GM18520 (cell line): ENCODE measurements around the gene CAMK2G.
"Not testable (repeated sequence)": the region's sequence is repeated elsewhere in the genome, so short reads cannot be mapped to it uniquely, and the experiment has no call there.

Experiments
- ATAC-seq: cut with Tn5 transposase; IDR thresholded peaks from one replicate; pipeline ENCODE4 v1.9.1; 2021; ENCODE audit not compliant: unreplicated experiment

Gene CAMK2G

DNA sequence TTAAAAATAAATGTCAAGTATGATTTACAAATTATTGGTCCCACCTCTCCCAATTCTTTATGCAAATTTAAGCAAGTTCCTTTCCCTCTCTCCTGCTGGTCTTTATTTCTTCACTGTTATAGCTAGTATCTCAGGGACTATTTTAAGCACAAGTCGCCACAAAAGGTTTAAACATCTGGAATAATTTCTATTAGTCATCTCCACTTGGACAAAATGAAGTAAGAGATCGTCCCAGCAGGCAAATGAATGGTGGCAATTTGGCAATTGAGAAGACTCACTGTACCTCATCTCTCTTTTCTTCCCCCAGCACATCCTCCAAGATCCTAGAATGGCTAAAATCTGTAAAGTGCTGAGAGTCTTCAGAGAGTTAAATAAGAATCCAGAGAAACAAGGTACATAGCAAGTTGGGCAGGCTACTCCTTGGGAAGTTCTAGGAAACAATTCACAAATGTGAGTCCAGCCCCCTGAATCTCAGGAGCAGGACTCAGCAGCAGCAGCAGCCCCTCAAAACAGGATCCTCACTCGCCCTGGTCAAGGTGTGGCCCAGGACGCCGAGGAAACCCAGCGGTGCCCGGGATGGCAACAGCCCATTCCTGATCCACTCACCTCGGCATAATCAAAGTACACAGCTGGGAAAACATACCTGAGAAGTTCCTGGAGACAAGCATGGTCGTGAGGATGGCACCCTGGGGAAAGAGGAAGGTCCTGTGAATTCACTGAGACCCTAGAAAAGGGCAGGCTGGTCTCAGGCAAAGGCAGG, 32.6 kb downstream of the CAMK2G start:
- ATAC-seq, result no peak

DNA sequence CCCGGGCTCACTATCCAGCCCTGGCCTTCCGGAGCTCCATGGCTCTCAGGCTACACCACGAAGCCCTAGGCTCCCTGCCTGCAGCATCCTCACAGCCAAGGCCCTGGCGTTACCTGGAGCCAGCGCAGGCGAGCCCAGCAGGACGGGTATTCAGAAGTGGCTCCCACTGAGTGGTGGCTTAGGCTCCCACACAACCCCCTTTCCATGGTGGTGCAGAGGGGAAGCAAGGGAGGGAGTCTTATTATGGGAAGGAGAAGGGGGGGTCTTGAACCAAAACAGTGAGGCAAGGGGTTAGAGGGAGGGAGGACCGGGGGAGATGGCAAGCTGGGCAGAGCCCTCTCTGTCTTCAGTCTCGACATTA, 33.3 kb downstream of the CAMK2G start:
- no peak for ATAC-seq

DNA sequence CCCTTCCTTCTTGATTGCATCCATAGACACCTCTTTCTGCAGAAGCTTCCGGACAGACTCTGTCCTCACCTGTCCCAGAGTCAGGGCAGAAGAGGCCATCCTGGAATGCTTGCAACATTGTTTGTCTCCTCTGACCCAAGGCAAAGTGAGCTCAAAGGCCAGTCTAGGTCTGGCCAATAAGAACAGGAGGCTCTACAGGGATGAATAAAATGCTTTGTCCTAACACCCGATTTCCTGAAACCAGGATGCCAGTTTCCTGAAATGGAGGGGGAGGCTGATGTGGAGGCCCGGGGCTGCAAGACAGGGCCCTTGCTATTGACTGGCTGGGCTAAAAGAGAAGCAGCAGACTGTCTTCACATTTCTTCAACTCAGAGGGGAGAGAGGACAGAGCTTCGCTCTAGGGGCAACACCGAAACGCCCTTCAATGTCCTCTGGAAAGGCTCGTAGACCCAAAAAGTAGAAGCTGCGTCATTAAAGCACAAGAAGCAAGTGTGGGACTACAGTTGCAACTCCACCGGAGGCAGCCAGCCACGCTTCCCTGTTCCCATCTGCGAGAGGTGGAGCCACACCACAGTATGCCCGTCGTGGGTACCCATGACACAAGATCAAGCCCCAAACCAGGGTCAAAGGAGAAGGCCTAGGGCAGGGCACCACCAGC, 33.8 kb downstream of the CAMK2G start:
- no peak for ATAC-seq

DNA sequence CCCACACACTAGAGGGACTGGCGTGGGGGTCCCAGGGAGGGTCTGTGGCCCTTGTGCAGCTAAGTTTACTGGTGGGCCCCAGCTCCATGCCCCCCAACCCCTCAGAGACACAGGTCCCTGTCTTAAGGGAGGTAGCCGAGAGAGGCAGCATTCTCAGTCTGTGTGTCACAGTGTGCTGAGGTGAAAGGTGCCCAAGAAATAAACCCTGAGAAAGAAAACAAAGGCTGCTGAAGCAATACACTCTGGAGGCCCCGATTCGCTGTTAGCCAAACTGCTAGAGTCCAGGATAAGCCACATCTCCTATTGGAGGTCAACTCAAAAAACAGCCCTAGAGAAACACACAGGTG, 34.3 kb downstream of the CAMK2G start:
- no peak for ATAC-seq

DNA sequence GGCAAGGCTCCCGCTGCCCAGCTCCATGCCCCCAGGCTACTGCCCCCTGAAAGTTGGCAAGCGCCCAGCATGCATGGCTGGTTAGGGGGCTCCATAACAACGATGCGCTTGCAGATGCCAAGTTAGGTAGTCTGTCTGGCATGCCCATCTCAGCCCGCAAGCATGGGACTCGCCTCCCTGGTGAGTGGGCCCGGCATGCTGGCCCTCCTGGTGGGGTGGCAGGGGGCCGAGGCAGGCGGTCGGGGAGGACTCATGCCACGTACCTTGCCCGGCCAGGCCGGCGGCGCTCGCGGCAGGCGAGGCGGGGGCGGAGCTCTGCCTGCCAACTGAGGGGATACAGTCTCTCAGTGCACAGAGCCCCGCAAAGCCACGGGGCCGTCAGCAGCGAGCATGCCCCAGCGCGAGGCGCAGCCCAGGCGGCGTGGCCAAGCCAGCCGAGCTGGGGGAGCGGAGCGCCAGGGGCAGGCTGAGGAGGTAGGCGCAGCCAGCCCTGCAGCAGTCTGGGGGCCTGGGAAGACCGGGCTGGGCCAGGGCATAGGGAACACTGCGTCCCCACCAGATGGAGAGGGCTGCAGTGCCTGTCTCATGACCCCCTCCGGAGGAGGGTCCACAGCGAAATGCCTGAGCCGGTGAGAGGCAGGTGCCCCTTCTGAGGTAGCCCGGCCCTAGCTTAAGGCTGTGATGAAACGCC, 34.9 kb downstream of the CAMK2G start:
- ATAC-seq, result no peak

DNA sequence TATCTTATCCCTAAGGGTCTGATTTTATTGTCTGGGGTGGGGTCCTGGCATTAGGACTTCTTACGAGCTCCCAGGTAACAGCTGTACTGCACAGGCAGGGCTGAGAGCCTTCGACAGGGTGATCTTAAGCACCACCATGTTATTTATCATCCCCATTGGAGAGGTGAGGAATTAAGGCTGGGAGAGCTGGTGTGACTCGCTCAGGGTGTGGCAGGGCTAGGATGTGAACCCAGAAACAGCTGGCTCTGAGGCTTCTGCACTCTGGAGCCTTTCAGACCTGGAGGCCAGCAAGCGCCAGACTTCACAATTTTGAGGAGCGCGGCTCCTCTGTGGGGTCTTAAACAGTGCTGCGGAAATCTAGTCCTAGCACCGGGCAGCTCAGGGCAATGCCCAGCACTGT, 35.5 kb downstream of the CAMK2G start:
- no peak for ATAC-seq

DNA sequence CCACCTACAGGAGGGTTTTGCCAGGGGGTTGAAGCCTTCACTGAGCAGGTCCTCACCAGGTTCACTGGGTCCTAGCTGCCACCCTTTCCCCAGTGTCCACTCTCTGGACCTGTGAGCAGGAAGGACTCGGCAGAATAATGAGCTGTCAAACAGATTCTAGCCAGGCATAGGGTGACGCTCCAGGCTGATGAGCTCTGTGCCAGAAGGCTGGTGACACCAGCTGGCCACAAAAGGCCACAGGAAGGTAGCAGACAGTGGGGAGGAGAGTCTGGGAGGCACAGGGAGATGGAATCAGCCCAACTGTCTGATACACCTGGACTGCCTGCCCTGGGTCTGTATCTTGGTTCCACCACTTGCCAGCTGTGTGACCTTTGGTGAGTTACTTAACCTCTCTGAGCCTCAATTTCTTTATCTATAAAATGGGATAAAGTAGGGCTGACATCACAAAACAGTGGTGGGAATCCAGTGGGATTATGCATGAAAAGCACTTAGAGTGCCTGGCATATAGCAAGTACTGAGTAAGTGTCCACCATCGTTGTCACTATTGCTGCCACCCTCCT, 36.3 kb downstream of the CAMK2G start:
- no peak for ATAC-seq

DNA sequence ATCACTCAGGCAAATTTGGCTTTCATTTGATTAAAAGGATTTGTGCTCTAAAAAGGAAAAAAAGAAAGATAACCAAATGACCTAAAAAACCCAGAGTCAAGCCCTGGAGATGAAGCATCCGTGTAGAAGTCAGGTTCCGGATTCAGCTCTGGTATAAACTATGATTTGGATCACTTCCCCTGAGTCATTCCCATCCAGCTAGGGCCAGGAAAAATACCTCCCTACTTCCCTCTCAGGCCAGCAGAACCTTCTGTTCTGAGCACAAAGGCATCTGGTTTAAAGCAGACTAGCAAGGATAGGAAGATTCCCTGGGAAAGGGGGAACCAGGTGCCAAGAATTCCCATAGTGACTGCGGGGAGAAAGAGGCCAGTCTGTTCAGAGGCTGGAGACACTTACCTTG, 37.3 kb downstream of the CAMK2G start:
- no peak for ATAC-seq

DNA sequence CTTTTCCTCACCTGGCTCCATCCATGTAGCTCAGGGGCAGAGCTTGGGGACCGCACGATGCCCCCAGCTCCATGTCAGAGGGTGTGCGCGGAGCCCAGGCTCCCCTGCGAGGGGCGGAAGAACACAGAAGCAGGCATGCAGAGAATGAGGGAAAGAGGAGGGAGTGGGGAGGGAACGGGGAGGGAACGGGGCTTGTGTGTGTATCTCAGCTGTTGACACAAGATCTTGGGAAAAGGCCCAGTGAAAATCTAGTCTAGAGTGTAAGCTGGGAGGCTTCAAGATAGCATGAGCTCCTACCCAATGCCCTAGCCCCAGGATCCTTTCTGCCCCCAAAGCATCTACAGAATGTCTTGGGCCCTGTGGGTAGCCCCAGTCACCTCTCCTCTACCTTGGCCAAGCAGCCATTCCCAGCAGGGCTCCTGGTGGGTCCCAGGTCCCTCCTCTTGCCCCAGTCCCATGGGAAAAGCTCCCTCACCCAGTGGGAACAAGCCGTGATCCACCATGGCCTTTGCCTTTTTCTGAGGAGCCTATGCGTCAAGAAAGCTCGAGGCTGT, 37.9 kb downstream of the CAMK2G start:
- no peak for ATAC-seq

DNA sequence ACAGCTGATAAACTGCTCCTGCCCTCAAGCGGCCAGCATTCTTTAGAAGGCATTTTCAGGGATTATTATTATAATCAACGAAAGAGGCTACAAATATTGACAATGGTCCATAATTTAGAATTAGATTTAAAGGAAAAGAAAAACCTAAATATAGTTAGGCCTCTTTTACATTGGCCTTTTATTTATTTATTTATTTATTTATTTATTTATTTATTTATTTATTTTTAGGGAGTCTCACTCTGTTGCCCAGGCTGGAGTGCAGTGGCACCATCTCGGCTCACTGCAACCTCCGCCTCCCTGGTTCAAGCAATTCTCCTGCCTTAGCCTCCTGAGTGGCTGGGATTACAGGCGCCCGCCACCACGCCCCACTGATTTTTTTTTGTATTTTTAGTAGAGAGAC, 45.3 kb downstream of the CAMK2G start:
- ATAC-seq, result not testable (repeated sequence)

DNA sequence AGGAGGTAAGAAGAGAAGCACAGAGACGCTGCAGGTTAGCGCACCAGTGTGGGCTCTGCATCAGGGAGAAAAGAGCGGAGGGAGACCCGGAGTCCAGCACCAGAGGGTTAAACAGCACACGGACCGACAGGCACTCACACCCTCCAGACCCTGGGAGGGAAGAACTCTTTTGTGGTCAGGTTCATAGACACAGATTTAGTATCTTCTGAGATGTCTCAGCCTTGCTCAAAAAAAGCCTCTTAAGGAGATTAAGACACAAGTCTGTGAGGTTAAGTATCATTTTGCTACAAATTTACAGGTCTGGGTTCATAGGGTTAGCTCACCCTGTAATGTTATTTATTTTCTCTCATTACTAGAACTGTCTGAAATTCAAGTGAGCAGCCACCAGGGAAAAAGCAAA, 46.2 kb downstream of the CAMK2G start:
- ATAC-seq, result no peak

DNA sequence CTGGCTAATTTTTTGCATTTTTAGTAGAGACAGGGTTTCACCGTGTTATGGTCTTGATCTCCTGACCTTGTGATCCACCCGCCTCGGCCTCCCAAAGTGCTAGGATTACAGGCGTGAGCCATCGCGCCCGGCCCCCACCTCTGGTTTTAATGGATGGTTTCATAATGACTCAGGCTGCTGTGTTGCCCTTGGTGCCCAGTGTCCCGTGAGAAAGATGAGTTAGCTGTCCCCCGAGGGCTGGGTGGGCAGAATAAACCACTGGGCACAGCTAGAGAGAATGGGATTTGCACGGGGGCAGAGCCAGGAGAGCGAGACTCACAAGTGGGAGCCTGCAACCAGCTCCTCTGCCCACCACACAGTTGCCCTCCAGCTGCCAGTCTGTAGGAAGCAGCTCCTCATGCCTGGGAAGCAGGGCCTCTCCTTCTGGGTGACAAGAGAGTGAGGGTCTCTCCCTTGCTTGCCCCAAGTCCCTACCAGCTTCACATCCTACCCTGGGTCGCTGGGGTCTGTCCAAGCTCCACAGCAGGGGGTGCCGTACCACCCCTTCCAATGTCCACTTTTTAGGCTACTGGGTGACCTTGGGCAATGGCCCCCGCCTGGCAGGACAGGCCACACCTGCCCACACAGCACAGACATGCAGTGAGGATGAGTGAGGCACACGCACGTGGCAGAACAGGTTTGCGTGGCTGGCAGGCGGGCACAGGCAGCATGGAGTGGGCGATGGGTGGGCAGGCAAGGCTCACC, 46.8 kb downstream of the CAMK2G start:
- no peak for ATAC-seq

DNA sequence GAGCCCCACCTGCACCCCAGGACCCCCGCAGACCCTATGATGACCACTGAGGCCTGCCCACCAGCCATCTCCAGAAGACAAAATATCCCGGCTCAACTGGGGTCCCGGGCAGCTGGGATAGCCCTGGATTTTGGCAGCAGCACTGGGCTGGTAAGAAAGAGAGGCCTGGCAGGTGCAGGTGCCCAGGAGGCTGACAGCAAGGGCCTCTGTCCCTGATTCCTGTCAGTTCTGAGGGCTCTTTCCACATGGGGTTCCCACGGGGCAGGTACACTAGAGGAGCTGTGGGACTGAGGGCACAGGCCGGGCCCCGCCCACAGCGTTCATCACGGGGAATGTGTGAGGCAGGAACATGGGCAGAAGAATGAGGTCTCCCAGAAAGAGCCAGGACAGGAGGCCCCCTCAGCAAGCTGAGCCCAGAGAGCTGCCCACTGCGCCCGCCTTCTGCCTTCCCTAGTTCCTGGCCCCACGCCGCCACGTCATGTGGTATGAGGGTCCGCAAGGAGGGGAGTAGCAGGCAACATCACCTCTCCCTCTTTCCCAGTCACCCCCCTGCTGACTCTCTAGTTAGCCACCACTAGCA, 50.1 kb downstream of the CAMK2G start:
- ATAC-seq, result no peak

DNA sequence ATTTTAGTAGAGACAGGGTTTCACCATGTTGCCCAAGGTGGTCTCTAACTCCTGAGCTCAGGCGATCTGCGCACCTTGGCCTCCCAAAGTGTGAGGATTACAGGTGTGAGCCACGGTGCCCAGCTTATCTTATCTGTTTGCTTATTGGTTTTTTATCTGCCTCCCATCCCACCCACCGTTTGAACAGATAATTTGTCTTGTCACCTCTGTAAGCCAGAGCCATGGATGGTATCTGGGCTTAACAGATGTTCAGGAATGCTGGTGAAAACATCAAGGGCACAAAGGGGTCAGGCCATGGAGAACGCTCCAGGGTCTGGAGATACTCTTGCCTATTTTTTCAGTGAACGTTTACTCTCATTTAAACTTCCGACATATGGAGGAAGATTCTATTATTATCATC, 51.0 kb downstream of the CAMK2G start:
- ATAC-seq, result no peak

DNA sequence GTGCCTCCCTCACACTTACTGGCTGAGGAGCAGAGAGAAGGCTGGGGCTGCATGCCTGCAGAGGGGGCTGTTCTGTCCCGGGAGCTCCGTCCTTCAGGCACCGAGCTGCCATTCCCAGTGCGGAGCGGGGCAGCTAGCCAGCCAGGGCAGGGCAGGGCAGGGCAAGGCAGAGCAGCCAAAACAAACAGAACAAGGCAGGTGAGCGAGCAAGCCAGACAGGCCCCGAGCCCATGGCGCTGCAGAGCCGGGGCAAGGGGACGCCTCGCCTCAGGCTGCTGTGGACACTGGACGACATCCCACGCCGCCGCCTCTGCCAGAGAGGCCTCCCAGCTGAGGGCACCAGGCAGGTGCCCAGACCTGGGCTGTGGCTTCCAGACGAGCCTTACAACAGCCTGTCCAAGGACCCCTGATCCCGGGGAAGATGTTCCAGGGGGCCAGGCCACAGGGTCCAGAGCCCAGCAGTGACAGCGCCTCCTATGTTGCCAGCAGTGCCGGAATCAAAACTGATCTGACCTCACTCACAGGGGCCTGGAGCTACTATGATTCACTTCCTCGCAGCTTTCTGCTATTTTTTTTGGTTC, 54.8 kb downstream of the CAMK2G start:
- no peak for ATAC-seq

DNA sequence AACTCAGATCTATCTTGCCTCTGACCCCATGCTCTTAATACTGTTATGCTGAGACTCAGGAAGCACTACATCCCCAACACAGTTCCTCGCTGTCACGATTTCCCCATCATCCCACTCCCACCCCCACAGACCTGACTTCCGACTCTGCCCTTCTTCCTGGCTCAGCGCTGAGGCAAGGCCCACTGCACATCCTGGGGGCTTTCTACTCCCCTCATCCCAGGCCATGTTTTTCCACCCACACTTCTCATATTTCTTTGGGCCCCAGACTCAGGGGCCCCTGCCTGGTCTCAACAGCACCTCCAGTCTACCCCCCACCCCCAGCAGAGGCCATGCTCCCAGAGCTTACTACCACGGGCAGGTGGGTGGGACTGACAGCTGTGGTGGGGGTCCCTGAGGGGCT, 55.3 kb downstream of the CAMK2G start:
- no peak for ATAC-seq

DNA sequence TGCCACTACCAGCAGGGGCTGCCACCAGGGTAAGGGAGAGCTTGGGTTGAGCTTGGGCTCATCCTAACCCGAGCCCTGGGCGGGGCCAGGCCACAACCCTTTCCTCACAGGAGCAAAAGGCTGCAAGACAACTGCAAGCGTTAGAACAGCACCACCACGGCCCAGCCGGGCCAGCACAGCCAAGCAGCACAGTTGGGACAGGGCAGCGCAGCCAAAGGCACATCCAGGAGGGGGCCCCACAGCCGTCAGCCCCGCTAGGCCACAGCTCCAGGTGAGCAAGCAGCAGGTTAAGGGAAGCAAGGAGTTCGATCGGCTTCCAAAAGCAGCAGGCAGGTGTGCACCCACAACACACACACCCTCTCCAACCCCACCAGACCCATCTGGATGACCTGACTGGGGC, 56.0 kb downstream of the CAMK2G start:
- ATAC-seq, result no peak

DNA sequence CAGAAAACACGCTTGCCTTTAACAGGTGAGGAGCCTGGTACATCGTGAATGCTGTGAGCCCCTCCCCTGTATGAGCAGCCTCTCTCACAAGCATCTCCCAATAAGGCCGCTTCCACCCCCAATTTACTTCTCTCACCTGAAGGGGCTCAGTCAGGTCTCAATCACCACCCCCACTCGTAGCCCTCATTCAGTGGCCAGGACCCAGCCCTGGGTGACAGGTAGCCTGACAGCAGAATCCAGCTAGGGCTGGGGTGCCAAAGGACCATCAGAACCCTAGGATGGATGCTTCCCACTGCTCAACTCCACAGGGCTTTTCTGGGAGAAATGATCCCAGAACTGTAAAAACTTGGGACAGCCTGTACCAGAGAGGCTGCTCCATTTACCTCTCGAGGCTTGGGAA, 56.5 kb downstream of the CAMK2G start:
- ATAC-seq, result no peak

DNA sequence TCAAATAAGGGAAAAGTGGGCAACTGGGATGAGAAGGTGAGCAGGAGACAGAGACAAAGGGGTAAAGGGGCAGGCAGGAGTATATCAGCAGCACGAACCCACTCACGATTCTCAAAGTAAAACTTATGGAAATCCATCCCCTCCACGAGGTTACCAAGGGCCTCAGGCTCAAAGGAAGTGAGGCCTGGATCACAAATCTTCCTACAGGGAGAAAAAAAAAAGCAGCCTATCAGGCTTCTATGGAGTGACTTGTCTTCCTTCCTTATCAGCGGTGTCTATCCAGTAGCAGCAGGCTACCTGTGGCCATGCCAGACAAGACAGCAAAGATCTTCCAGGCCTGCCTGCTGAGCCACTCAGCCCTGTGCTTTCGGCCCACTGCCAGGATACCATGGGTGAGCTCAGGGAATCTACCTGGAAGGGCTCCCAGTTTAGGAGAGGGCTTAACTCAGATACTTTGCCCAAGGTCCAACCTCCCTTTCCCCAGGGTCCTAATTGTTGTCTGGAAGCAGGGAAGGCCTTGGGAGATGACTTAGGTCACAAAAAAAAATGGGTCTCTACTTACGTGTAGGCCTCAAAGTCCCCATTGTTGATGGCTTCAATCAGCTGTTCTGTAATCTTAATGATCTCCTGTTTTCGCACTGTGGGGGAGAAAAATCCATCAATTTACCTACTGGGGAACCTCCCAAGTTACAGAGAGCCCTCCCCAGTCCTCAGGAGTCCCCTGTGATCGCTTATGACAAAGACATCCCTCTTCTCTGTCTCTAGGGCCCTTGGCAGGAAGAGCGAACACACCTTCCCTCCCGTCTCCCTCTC, 57.2 kb downstream of the CAMK2G start:
- ATAC-seq, result no peak

DNA sequence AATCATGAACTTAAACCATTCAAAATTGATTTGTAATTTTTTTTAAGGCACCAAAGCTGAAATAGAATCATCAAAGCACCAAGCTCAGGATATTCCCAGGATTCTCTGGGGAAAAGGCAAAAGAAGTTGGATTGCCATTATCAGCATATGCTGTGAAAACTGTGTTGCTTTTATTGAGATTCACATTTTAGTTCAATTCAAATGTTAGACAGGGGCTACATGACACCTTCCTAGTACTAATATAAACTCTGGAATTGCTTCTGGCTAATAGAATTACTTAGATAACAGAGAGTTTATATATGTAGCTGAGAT, 58.7 kb downstream of the CAMK2G start:
- no peak for ATAC-seq
